Measurements from ENCODE around the gene PIK3C2A.

Gene PIK3C2A

GRCh38 chr11:17256512-17256911 is 48.7 kb upstream of the PIK3C2A start:
- Histone ChIP-seq H3K9me2 (ENCODE audit: low read depth, low read length) (no peaks in the 10 kb centered on the region), H3K79me2 (ENCODE audit: insufficient read depth, low read length) (no peaks in the 10 kb centered on the region), H3K36me3 (ENCODE audit: insufficient read depth, low read length) (no peaks in the 10 kb centered on the region), H4K20me1 (ENCODE audit: insufficient read depth, low read length) (no peaks in the 10 kb centered on the region), H3K27ac (ENCODE audit: low read depth, low read length, poor library complexity, severe bottlenecking) (no peak overlapping the region), H3K4me3 (ENCODE audit: low read depth, low read length, poor library complexity, severe bottlenecking) (no peak overlapping the region), H2AFZ (ENCODE audit: low read length) (no peak overlapping the region), H3K27me3 (ENCODE audit: insufficient read depth, low read length) (no peaks in the 10 kb centered on the region), H3K9ac (ENCODE audit: low read length) (no peak overlapping the region), H3F3A (ENCODE audit: insufficient read depth, low read length) (no peaks in the 10 kb centered on the region), H3K4me2 (ENCODE audit: low read length) (no peak overlapping the region), H3K4me1 (ENCODE audit: insufficient read depth, low read length, severe bottlenecking) (no peaks in the 10 kb centered on the region), H3K9me3 (ENCODE audit: low read length) (no peaks in the 10 kb centered on the region)
- TF ChIP-seq, protein P1, sequence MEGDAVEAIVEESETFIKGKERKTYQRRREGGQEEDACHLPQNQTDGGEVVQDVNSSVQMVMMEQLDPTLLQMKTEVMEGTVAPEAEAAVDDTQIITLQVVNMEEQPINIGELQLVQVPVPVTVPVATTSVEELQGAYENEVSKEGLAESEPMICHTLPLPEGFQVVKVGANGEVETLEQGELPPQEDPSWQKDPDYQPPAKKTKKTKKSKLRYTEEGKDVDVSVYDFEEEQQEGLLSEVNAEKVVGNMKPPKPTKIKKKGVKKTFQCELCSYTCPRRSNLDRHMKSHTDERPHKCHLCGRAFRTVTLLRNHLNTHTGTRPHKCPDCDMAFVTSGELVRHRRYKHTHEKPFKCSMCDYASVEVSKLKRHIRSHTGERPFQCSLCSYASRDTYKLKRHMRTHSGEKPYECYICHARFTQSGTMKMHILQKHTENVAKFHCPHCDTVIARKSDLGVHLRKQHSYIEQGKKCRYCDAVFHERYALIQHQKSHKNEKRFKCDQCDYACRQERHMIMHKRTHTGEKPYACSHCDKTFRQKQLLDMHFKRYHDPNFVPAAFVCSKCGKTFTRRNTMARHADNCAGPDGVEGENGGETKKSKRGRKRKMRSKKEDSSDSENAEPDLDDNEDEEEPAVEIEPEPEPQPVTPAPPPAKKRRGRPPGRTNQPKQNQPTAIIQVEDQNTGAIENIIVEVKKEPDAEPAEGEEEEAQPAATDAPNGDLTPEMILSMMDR (IDR thresholded peaks at IDR 0.05; ENCODE audit: low read length) = no peak
- TF ChIP-seq EZH2 (IDR thresholded peaks at IDR 0.05; ENCODE audit: borderline replicate concordance, low read length) = no peak

GRCh38 chr11:17252704-17253103 is 44.9 kb upstream of the PIK3C2A start:
- H3K27ac ChIP-seq (ENCODE audit: low read depth, low read length, poor library complexity, severe bottlenecking) = no peak overlapping the region
- H3K4me2 ChIP-seq (ENCODE audit: low read length) = no peak overlapping the region
- no peaks in the 10 kb centered on the region for H3F3A ChIP-seq (ENCODE audit: insufficient read depth, low read length)
- no peaks in the 10 kb centered on the region; the same call in 1 of the 2 replicates for H3K27me3 ChIP-seq (ENCODE audit: insufficient read depth, low read length)
- no peak overlapping the region for H3K4me3 ChIP-seq (ENCODE audit: low read depth, low read length, poor library complexity, severe bottlenecking)
- TF ChIP-seq, protein P1 (IDR thresholded peaks at IDR 0.05; ENCODE audit: low read length) = no peak
- TF ChIP-seq EZH2 (IDR thresholded peaks at IDR 0.05; ENCODE audit: borderline replicate concordance, low read length) = no peak
- H3K79me2 ChIP-seq (ENCODE audit: insufficient read depth, low read length) = no peaks in the 10 kb centered on the region
- no peak overlapping the region for H3K9ac ChIP-seq (ENCODE audit: low read length)
- H3K36me3 ChIP-seq (ENCODE audit: insufficient read depth, low read length) = no peaks in the 10 kb centered on the region
- H4K20me1 ChIP-seq (ENCODE audit: insufficient read depth, low read length) = no peaks in the 10 kb centered on the region
- no peaks in the 10 kb centered on the region for H3K4me1 ChIP-seq (ENCODE audit: insufficient read depth, low read length, severe bottlenecking)
- H3K9me2 ChIP-seq (ENCODE audit: low read depth, low read length) = no peaks in the 10 kb centered on the region
- no peak overlapping the region for H2AFZ ChIP-seq (ENCODE audit: low read length)
- no peaks in the 10 kb centered on the region for H3K9me3 ChIP-seq (ENCODE audit: low read length)

- no peaks in the 10 kb centered on the region for H3K36me3 ChIP-seq (ENCODE audit: insufficient read depth, low read length)
- no peaks in the 10 kb centered on the region for H3K9me3 ChIP-seq (ENCODE audit: low read length)
- H3K27ac ChIP-seq (ENCODE audit: low read depth, low read length, poor library complexity, severe bottlenecking) = no peak overlapping the region
- H3K79me2 ChIP-seq (ENCODE audit: insufficient read depth, low read length) = no peaks in the 10 kb centered on the region
- no peaks in the 10 kb centered on the region for H3K4me1 ChIP-seq (ENCODE audit: insufficient read depth, low read length, severe bottlenecking)
- H3K4me2 ChIP-seq (ENCODE audit: low read length) = no peak overlapping the region
- H3F3A ChIP-seq (ENCODE audit: insufficient read depth, low read length) = no peaks in the 10 kb centered on the region
- H3K27me3 ChIP-seq (ENCODE audit: insufficient read depth, low read length) = no peaks in the 10 kb centered on the region; the same call in 1 of the 2 replicates
- no peak overlapping the region for H3K9ac ChIP-seq (ENCODE audit: low read length)
- no peaks in the 10 kb centered on the region for H4K20me1 ChIP-seq (ENCODE audit: insufficient read depth, low read length)
- no peak overlapping the region for H2AFZ ChIP-seq (ENCODE audit: low read length)
- H3K4me3 ChIP-seq (ENCODE audit: low read depth, low read length, poor library complexity, severe bottlenecking) = no peak overlapping the region
- no peak for TF ChIP-seq EZH2 (IDR thresholded peaks at IDR 0.05; ENCODE audit: borderline replicate concordance, low read length)
- TF ChIP-seq, protein P1 (IDR thresholded peaks at IDR 0.05; ENCODE audit: low read length) = no peak
- H3K9me2 ChIP-seq (ENCODE audit: low read depth, low read length) = no peaks in the 10 kb centered on the region
Measured at GRCh38 chr11:17250561-17251350, 43.0 kb upstream of the PIK3C2A start.

Measured in OCI-LY1 (cell line).